Astrocyte of the spinal cord (primary cell): ENCODE measurements around the gene FOCAD.
"Not testable (repeated sequence)": the region's sequence is repeated elsewhere in the genome, so short reads cannot be mapped to it uniquely, and the experiment has no call there.

Experiments
- DNase-seq: peaks from one replicate; pipeline ENCODE4 v3.0.0; 2011; ENCODE audit warnings: low read depth, low spot score
- H3K4me3 ChIP-seq: 2 replicates; pipeline ENCODE4 v1.5.1; 2011; ENCODE audit warnings: low read depth, mild to moderate bottlenecking, low read length, moderate library complexity
- CTCF ChIP-seq: IDR thresholded peaks from 2 replicates; pipeline ENCODE4 v1.5.1; 2012; ENCODE audit warnings: low read depth, mild to moderate bottlenecking, low read length, inconsistent platforms
- in situ Hi-C: cut with HindIII; loops from 2 replicates; pipeline ENCODE4 v1.10.0; 2017; ENCODE audit warnings: low sequenced_read_pairs

Gene FOCAD

GRCh38 chr9:20646656-20647055 is 37.4 kb upstream of the FOCAD start:
- no peak for TF ChIP-seq CTCF
- H3K4me3 ChIP-seq: no peak overlapping the region
- DNase-seq: no peak
- in situ Hi-C loops: no loop called here

GRCh38 chr9:20649381-20649780 is 34.7 kb upstream of the FOCAD start:
- H3K4me3 ChIP-seq: no peak overlapping the region
- in situ Hi-C loops: no loop called here
- no peak for DNase-seq
- TF ChIP-seq CTCF: no peak

GRCh38 chr9:20650313-20650712 is 33.7 kb upstream of the FOCAD start:
- H3K4me3 ChIP-seq: no peak overlapping the region
- no peak for DNase-seq
- in situ Hi-C loops: no loop called here
- TF ChIP-seq CTCF: no peak

GRCh38 chr9:20650750-20651299 is 33.2 kb upstream of the FOCAD start:
- DNase-seq: no peak
- no peak overlapping the region for H3K4me3 ChIP-seq

GRCh38 chr9:20651939-20652338 is 32.1 kb upstream of the FOCAD start:
- H3K4me3 ChIP-seq: no peak overlapping the region
- DNase-seq: no peak
- in situ Hi-C loops: no loop called here
- TF ChIP-seq CTCF: no peak

More at GRCh38 chr9:20650750-20651299, 33.2 kb upstream of the FOCAD start:
- in situ Hi-C loops: no loop called here
- TF ChIP-seq CTCF: no peak

- H3K4me3 ChIP-seq: peak overlapping the region; percentile 54
- in situ Hi-C loops, DNase-seq: not testable (repeated sequence)
These were observed 25.8 kb upstream of the FOCAD start for GRCh38 chr9:20658246-20658667.

- in situ Hi-C loops: no loop called here
- H3K4me3 ChIP-seq: peak overlapping the region; percentile 54
- no peak for TF ChIP-seq CTCF
- peak; percentile 5 for DNase-seq
These were observed 25.2 kb upstream of the FOCAD start for GRCh38 chr9:20658677-20659473.
